Trophoblast cell (in vitro differentiated cells and primary cell): ENCODE data around the gene SPACA4.

Experiments
- DNase-seq, 2 donors: peaks; one replicate each; pipeline ENCODE4 v3.0.0-alpha.2; 2016
- H2AFZ ChIP-seq: 2 replicates; pipeline ENCODE4 v1.6.1; 2013; ENCODE audit warnings: low read length, moderate library complexity, mild to moderate bottlenecking; ENCODE audit not compliant: insufficient read depth, poor library complexity
- H2AK5ac ChIP-seq: 2 replicates; pipeline ENCODE4 v1.6.1; 2013; ENCODE audit warnings: mild to moderate bottlenecking, low read length
- H2BK120ac ChIP-seq: 2 replicates; pipeline ENCODE4 v1.6.1; 2013; ENCODE audit warnings: low read length, mild to moderate bottlenecking, moderate library complexity; ENCODE audit not compliant: insufficient read depth, poor library complexity
- H2BK12ac ChIP-seq: 2 replicates; pipeline ENCODE4 v1.6.1; 2013; ENCODE audit warnings: mild to moderate bottlenecking, low read length, moderate library complexity
- H2BK5ac ChIP-seq: 2 replicates; pipeline ENCODE4 v1.6.1; 2013; ENCODE audit warnings: low read length, low read depth, moderate library complexity, mild to moderate bottlenecking; ENCODE audit not compliant: poor library complexity
- H3K14ac ChIP-seq: 2 replicates; pipeline ENCODE4 v1.6.1; 2013; ENCODE audit warnings: mild to moderate bottlenecking, low read length
- H3K18ac ChIP-seq: 2 replicates; pipeline ENCODE4 v1.6.1; 2013; ENCODE audit warnings: mild to moderate bottlenecking, low read length
- H3K23ac ChIP-seq: 2 replicates; pipeline ENCODE4 v1.6.1; 2013; ENCODE audit warnings: low read length
- H3K27ac ChIP-seq: 2 replicates; pipeline ENCODE4 v1.5.1; 2013; ENCODE audit warnings: low read depth, mild to moderate bottlenecking, inconsistent platforms, low read length, moderate library complexity
- H3K27me3 ChIP-seq: 2 replicates; pipeline ENCODE4 v1.6.1; 2013; ENCODE audit warnings: inconsistent platforms, mild to moderate bottlenecking, low read length, moderate library complexity; ENCODE audit not compliant: insufficient read depth
- H3K36me3 ChIP-seq, 2 experiments: 1 replicate in 1 of 2; 2 replicates in 1 of 2; pipeline ENCODE4 v1.6.1; 2013; ENCODE audit warnings: low read length in 2 of 2, mild to moderate bottlenecking in 2 of 2, moderate library complexity in 1 of 2; ENCODE audit not compliant: insufficient read depth in 2 of 2, control insufficient read depth in 1 of 2
- H3K4ac ChIP-seq: 2 replicates; pipeline ENCODE4 v1.6.1; 2013; ENCODE audit warnings: low read depth, mild to moderate bottlenecking, low read length, moderate library complexity
- H3K4me1 ChIP-seq, 2 experiments: 1 replicate in 1 of 2; 2 replicates in 1 of 2; pipeline ENCODE4 v1.6.1; 2013; ENCODE audit warnings: low read length in 2 of 2, mild to moderate bottlenecking in 2 of 2, moderate library complexity in 1 of 2; ENCODE audit not compliant: insufficient read depth in 2 of 2, control insufficient read depth in 1 of 2
- H3K4me2 ChIP-seq: 2 replicates; pipeline ENCODE4 v1.6.1; 2013; ENCODE audit warnings: inconsistent platforms, mild to moderate bottlenecking, low read length, moderate library complexity
- H3K4me3 ChIP-seq: 2 replicates; pipeline ENCODE4 v1.5.1; 2013; ENCODE audit warnings: mild to moderate bottlenecking, low read depth, low read length, inconsistent platforms
- H3K79me1 ChIP-seq: one replicate; pipeline ENCODE4 v1.6.1; 2013; ENCODE audit warnings: low read length
- H3K79me2 ChIP-seq: 2 replicates; pipeline ENCODE4 v1.6.1; 2013; ENCODE audit warnings: low read length, mild to moderate bottlenecking; ENCODE audit not compliant: control insufficient read depth, insufficient read depth, poor library complexity
- H3K9ac ChIP-seq: 2 replicates; pipeline ENCODE4 v1.6.1; 2013; ENCODE audit warnings: mild to moderate bottlenecking, low read length
- H3K9me3 ChIP-seq: 2 replicates; pipeline ENCODE4 v1.6.1; 2013; ENCODE audit warnings: low read depth, mild to moderate bottlenecking, control low read depth, inconsistent platforms, low read length; ENCODE audit not compliant: insufficient read depth
- H4K12ac ChIP-seq: 2 replicates; pipeline ENCODE4 v1.6.1; 2013; ENCODE audit warnings: low read depth, mild to moderate bottlenecking, low read length, moderate library complexity
- H4K8ac ChIP-seq: 2 replicates; pipeline ENCODE4 v1.6.1; 2013; ENCODE audit warnings: low read depth, mild to moderate bottlenecking, low read length, moderate library complexity
- H4K91ac ChIP-seq: one replicate; pipeline ENCODE4 v1.6.1; 2013; ENCODE audit warnings: low read depth, mild to moderate bottlenecking, low read length, moderate library complexity
- WGBS: extraction: QIAGEN DNeasy Blood & Tissue Kit; methylation state at CpG from one replicate; pipeline ENCODE4 v1.1.7; 2013; ENCODE audit warnings: missing lambda C conversion rate; ENCODE audit not compliant: insufficient read length, insufficient coverage; ENCODE audit errors: extremely low coverage; 5-methylcytosine and 5-hydroxymethylcytosine counted together

SPACA4 gene

GRCh38 chr19:48645620-48646000 lies 39.1 kb downstream of the SPACA4 start:
- no peak for DNase-seq
- no CpG with 5 or more reads among the region's 6 CpGs for WGBS

GRCh38 chr19:48646001-48646721 lies 39.6 kb downstream of the SPACA4 start, which contains the start of gene CA11:
Gene CA11, minus strand, starts transcription at chr19:48646187. Its CDS starts 555 bp downstream, at chr19:48645632.
- Histone ChIP-seq H2BK120ac (no peak within 1 kb of the TSS), H3K4me2 (peak within 1 kb of the TSS; percentile 90), H3K4ac (no peak within 1 kb of the TSS), H3K36me3 (no peaks in the 10 kb centered on the region), H3K4me3 (peak within 1 kb of the TSS; percentile 59), H3K18ac (no peak within 1 kb of the TSS), H2AK5ac (no peak within 1 kb of the TSS), H2BK5ac (no peak within 1 kb of the TSS), H2AFZ (peak within 1 kb of the TSS; percentile 14), H3K27me3 (no peaks in the 10 kb centered on the region), H3K23ac (no peak within 1 kb of the TSS), H3K79me1 (no peaks in the 10 kb centered on the region), H3K79me2 (no peaks in the 10 kb centered on the region), H4K12ac (no peak within 1 kb of the TSS), H3K9me3 (peaks cover under 1% of the 10 kb centered on the region), H2BK12ac (no peak within 1 kb of the TSS), H3K9ac (no peak within 1 kb of the TSS), H3K27ac (no peak within 1 kb of the TSS), H4K8ac (peak within 1 kb of the TSS; percentile 59), H4K91ac (no peak within 1 kb of the TSS), H3K4me1 (peaks cover 6 to 13% of the 10 kb centered on the region in 2 experiments), H3K14ac (no peak within 1 kb of the TSS)
- WGBS: no CpG with 5 or more reads among the region's 33 CpGs
- peak; percentile 79 to 87 for DNase-seq

More at GRCh38 chr19:48645620-48646000, 39.1 kb downstream of the SPACA4 start:
- H3K27ac ChIP-seq: no peak overlapping the region
- H3K4ac ChIP-seq: no peak overlapping the region
- no peak overlapping the region for H3K14ac ChIP-seq
- peak overlapping the region; percentile 12 for H2AFZ ChIP-seq
- peak overlapping the region; percentile 59 for H4K8ac ChIP-seq
- no peaks in the 10 kb centered on the region for H3K79me1 ChIP-seq
- peak overlapping the region; percentile 90 for H3K4me2 ChIP-seq
- no peak overlapping the region for H3K18ac ChIP-seq
- H3K23ac ChIP-seq: no peak overlapping the region
- no peaks in the 10 kb centered on the region for H3K79me2 ChIP-seq
- no peak overlapping the region for H2AK5ac ChIP-seq
- no peaks in the 10 kb centered on the region for H3K27me3 ChIP-seq
- peaks cover 6 to 13% of the 10 kb centered on the region in 2 experiments for H3K4me1 ChIP-seq
- no peaks in the 10 kb centered on the region for H3K9me3 ChIP-seq
- H2BK120ac ChIP-seq: no peak overlapping the region
- no peak overlapping the region for H3K4me3 ChIP-seq
- H4K12ac ChIP-seq: no peak overlapping the region
- H3K36me3 ChIP-seq: no peaks in the 10 kb centered on the region
- H2BK12ac ChIP-seq: no peak overlapping the region
- H4K91ac ChIP-seq: no peak overlapping the region
- no peak overlapping the region for H3K9ac ChIP-seq
- no peak overlapping the region for H2BK5ac ChIP-seq

DNA sequence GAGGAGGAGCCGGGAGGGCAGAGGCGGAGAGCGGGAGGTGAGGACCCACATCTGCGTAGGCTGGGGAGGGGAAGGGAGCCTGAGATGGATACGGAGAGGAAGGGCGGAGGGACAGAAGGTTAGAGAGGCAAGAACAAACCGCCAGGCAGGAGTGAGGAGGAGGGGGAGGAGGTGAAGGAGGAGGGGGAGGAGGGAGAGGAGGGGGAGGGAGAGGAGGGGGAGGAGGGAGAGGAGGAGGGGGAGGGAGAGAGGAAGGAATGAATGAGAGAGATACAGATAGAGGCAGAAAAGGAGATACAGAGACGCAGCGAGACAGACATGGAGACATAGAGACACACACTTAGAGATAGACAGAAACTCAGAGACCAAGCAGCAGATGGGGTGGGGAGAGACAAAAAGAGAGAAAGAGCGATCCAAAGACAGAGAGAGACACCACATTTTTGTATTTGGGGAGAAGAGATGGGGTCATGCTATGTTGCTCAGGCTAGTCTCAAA lies 40.2 kb downstream of the SPACA4 start:
- H3K4me1 ChIP-seq: peaks cover 6 to 13% of the 10 kb centered on the region in 2 experiments
- H4K8ac ChIP-seq: no peak overlapping the region
- H3K79me2 ChIP-seq: no peaks in the 10 kb centered on the region
- no CpG with 5 or more reads among the region's 10 CpGs for WGBS
- no peaks in the 10 kb centered on the region for H3K36me3 ChIP-seq
- no peak overlapping the region for H3K14ac ChIP-seq
- H3K23ac ChIP-seq: no peak overlapping the region
- no peak overlapping the region for H2BK120ac ChIP-seq
- H2AFZ ChIP-seq: no peak overlapping the region
- H4K12ac ChIP-seq: no peak overlapping the region
- no peak overlapping the region for H3K27ac ChIP-seq
- no peak overlapping the region for H3K18ac ChIP-seq
- no peak overlapping the region for H3K9ac ChIP-seq
- DNase-seq: no peak
- no peak overlapping the region for H4K91ac ChIP-seq
- H2AK5ac ChIP-seq: no peak overlapping the region
- H3K79me1 ChIP-seq: no peaks in the 10 kb centered on the region
- peak overlapping the region; percentile 90 for H3K4me2 ChIP-seq
- no peak overlapping the region for H3K4ac ChIP-seq
- H2BK12ac ChIP-seq: no peak overlapping the region
- no peaks in the 10 kb centered on the region for H3K27me3 ChIP-seq
- H3K9me3 ChIP-seq: peaks cover 2% of the 10 kb centered on the region
- no peak overlapping the region for H2BK5ac ChIP-seq
- no peak overlapping the region for H3K4me3 ChIP-seq

- no peak for DNase-seq
- no peak overlapping the region for H3K27ac ChIP-seq
- H3K4ac ChIP-seq: no peak overlapping the region
- H2BK12ac ChIP-seq: no peak overlapping the region
- H3K9me3 ChIP-seq: peaks cover 2% of the 10 kb centered on the region
- H3K4me3 ChIP-seq: no peak overlapping the region
- H3K14ac ChIP-seq: no peak overlapping the region
- H3K79me1 ChIP-seq: no peaks in the 10 kb centered on the region
- no peak overlapping the region for H3K4me2 ChIP-seq
- no peak overlapping the region for H2BK5ac ChIP-seq
- no peak overlapping the region for H3K23ac ChIP-seq
- H3K79me2 ChIP-seq: no peaks in the 10 kb centered on the region
- peaks cover 6 to 13% of the 10 kb centered on the region in 2 experiments for H3K4me1 ChIP-seq
- H3K9ac ChIP-seq: no peak overlapping the region
- H3K18ac ChIP-seq: no peak overlapping the region
- no peaks in the 10 kb centered on the region for H3K27me3 ChIP-seq
- H4K91ac ChIP-seq: no peak overlapping the region
- no peak overlapping the region for H2AFZ ChIP-seq
- H4K12ac ChIP-seq: no peak overlapping the region
- no peak overlapping the region for H2BK120ac ChIP-seq
- no peaks in the 10 kb centered on the region for H3K36me3 ChIP-seq
- no peak overlapping the region for H4K8ac ChIP-seq
- H2AK5ac ChIP-seq: no peak overlapping the region
- no CpG with 5 or more reads among the region's 2 CpGs for WGBS
Measured at GRCh38 chr19:48648134-48648533, 41.6 kb downstream of the SPACA4 start.
